HepG2 (cell line): Measurements from ENCODE around the gene TBC1D22A.

ENCODE experiments used
- ELF1 ChIP-seq: sonication (generic); formaldehyde crosslinking; IDR thresholded peaks from 2 replicates; pipeline ENCODE4 v1.4.0; 2020; ENCODE audit warnings: missing genetic modification reagents
- MAFF ChIP-seq: IDR thresholded peaks from 2 replicates; pipeline ENCODE4 v1.6.1; 2011; ENCODE audit warnings: low read depth, low read length, improper control_type of control experiment
- ZFP90 ChIP-seq: sonication (generic); formaldehyde crosslinking; IDR thresholded peaks from 2 replicates; pipeline ENCODE4 v1.8.0; 2022; ENCODE audit warnings: missing genetic modification reagents, mild to moderate bottlenecking, inconsistent platforms, borderline replicate concordance
- TF ChIP-seq, protein P1 (sequence below): sonication (generic); formaldehyde crosslinking; IDR thresholded peaks from 2 replicates; pipeline ENCODE4 v1.8.1; 2022; ENCODE audit warnings: mild to moderate bottlenecking, missing genetic modification reagents
- TF ChIP-seq, protein P2 (sequence below): IDR thresholded peaks from 2 replicates; pipeline ENCODE4 v1.6.1; 2012; ENCODE audit warnings: inconsistent platforms

DNA sequence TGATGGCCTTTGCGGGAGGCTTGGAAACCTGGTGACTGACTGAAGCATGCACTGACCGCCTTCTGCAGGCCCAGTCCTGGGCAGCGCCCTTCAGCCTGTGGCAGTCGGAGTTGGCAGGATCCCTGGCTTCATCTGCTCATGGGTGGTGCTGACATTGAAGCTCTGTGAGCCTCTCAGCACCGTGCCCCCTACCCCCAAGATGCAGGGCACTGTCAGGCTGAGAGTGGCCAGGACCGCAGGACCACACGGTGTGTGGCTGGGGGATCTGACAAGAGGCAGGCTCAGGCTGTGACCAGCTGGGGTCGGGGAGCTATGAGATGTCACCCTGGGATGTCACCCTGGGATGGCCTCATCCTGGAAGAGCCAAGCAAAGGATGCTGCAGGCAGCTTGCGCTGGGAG is 32.7 kb downstream of the TBC1D22A start:
- TF ChIP-seq, protein P1, sequence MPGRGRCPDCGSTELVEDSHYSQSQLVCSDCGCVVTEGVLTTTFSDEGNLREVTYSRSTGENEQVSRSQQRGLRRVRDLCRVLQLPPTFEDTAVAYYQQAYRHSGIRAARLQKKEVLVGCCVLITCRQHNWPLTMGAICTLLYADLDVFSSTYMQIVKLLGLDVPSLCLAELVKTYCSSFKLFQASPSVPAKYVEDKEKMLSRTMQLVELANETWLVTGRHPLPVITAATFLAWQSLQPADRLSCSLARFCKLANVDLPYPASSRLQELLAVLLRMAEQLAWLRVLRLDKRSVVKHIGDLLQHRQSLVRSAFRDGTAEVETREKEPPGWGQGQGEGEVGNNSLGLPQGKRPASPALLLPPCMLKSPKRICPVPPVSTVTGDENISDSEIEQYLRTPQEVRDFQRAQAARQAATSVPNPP (CRISPR knock-in tag) = no peak
- TF ChIP-seq ZFP90 = no peak
- TF ChIP-seq MAFF = no peak
- TF ChIP-seq, protein P2, sequence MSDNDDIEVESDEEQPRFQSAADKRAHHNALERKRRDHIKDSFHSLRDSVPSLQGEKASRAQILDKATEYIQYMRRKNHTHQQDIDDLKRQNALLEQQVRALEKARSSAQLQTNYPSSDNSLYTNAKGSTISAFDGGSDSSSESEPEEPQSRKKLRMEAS = no peak
- no peak for TF ChIP-seq ELF1
